Measurements from ENCODE around the gene WDR4. TPM values are rescaled to one million over a fixed set of nuclear protein-coding genes. Genes with fewer than 3 reads are reported as not detected.
"Not testable (repeated sequence)": the region's sequence is repeated elsewhere in the genome, so short reads cannot be mapped to it uniquely, and the experiment has no call there.

WDR4 gene
- total RNA-seq, 1 donor from 2014 or later = 8.5 TPM

GRCh38 chr21:42839271-42840231 is 39.8 kb downstream of the WDR4 start:
- no peak for DNase-seq (ENCODE audit: low read depth in 2 of 2)

GRCh38 chr21:42838212-42838690 is 41.1 kb downstream of the WDR4 start:
- not testable (repeated sequence) for DNase-seq (ENCODE audit: low read depth in 2 of 2)

DNA sequence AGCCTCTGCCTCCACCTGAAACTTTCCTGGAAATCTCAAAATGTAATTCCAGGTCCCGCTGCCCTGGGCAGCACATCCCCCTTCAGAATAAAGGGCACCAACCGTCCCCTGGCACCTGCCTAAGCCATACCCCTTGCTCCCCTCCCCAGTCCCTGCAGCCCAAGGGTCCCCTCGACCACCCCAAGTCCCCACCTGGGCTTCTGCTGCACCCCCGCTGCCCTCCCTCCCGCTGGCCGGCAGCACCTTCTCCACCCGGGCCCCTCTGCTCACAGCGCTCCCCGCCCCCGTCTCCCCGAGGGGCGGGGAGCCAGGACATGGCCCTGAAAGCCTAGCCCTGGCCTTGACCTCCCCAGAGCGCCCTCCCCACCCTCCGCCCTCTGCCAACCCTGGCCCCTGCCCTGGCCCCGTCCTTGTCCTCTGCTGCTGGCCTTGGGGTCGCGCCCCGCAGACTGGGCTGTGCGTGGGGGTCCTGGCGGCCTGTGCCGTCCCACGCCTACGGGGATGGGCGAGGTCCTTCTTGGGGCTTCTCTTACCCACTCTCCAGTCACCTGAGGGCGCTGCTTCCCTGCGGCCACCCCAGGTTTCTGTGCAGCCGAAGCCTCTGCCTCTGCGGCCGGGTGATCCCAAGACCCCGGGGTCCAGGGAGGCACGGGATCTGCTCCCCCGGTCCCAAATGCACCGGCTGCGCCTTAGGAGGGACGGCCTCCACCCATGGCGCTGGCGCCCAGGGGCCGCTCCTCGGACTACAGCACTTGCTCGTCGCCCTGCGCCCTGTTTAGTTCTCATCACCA is 41.7 kb downstream of the WDR4 start:
- no peak for DNase-seq (ENCODE audit: low read depth in 2 of 2)

GRCh38 chr21:42836767-42837301 is 42.5 kb downstream of the WDR4 start:
- no peak for DNase-seq (ENCODE audit: low read depth in 2 of 2)

DNA sequence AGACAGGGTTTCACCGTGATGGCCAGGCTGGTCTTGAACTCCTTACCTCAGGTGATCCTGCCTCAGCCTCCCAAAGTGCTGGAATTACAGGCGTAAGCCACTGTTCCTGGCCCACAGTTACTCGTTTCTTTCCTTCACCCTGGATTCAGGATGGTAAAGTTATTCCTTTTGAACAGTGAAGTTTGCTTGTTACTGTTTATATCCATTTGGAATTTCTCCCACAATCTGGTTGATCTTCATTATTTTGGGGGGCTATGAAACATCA is 43.0 kb downstream of the WDR4 start:
- DNase-seq (ENCODE audit: low read depth in 2 of 2) = no peak

DNA sequence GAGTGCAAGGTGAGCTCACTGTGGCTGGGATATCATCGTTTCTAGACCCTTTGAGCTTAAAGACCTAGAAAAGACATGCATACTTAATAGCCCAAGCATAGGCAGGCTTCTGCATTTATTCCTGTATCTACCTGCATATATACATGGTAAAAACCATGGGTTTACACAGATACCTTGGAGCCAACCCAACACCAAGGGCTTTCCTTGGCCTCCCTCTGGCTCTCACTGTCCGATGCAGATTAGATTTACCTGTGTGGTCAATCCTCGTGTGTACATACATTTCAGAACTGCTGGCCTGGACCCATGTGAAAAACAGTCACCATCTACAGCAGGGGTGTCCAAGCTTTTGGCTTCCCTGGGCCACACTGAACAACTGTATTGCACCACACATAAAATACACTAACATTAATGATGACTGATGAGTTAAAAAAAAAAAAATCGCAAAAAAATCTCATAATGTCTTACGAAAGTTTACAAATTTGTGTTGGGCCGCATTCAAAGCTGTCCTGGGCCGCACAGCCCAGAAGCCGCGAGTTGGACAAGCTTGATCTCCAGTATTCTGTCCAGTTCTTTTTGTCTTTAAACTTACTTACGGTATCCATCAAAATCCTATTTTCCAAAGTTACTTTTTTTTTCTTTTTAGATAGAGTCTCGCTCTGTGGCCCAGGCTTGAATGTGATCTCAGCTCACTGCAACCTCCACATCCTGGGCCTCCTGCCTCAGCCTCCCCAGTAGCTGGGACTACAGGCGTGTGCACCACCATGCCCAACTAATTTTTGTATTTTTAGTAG is 43.5 kb downstream of the WDR4 start:
- no peak for DNase-seq (ENCODE audit: low read depth in 2 of 2)

GRCh38 chr21:42835211-42835610 is 44.1 kb downstream of the WDR4 start:
- no peak for DNase-seq (ENCODE audit: low read depth in 2 of 2)

DNA sequence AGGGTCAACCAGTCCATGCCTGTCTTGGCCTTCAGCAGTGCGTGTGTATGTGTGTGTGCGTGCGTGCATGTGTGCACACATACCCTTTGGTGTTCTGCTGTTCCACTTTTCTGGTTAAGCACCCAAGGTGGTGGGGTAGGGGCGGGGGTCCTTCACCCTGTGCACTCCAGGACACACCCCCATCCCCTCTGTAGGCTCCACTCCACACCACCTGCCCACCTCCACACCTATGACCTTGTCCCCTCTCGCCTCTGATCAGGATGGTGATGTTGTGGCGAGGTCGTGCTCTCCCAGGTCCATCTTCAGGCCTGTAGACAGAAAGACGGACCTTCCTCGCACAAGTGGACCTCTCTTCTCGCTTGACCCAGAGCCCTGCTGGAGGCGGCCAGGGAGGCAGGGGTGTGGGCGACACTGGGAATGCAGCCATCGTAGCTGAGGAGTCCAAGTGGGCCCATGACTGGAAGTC is 44.6 kb downstream of the WDR4 start:
- DNase-seq (ENCODE audit: low read depth in 2 of 2) = no peak

GRCh38 chr21:42833859-42834725 is 45.2 kb downstream of the WDR4 start:
- DNase-seq (ENCODE audit: low read depth in 2 of 2) = no peak

DNA sequence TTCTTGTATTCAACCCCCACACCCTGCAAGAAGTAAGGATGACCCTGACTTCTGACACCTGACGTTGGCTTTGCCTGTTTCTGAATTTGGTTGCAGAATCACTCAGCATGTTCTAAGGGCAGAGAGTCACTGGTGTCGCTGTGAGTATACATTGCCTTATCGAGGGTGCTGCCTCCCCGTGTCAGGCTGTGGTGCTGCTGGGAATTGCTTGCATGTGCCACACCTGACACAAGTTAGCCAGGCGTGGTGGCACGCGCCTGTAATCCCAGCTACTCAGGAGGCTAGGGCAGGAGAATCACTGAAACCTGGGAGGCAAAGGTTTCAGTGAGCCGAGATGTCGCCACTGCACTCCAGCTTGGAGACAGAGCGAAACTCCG is 45.9 kb downstream of the WDR4 start:
- peak in 1 of 2 donors; percentile 64 for DNase-seq (ENCODE audit: low read depth in 2 of 2)

DNA sequence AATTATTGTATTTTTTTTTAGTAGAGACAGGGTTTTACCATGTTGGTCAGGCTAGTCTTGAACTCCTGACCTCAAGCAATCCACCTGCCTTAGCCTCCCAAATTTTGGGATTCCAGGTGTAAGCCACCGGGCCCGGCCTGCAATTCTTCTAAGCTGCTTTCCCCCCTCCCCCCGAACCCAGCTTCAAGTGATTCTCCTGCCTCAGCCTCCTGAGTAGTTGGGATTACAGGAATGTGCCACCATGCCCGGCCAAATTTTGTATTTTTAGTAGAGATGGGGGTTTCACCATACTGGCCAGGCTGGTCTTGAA is 47.1 kb downstream of the WDR4 start:
- DNase-seq (ENCODE audit: low read depth in 2 of 2) = not testable (repeated sequence)

GRCh38 chr21:42830456-42831455 is 48.6 kb downstream of the WDR4 start:
- peak in 1 of 2 donors; percentile 15 for DNase-seq (ENCODE audit: low read depth in 2 of 2)

DNA sequence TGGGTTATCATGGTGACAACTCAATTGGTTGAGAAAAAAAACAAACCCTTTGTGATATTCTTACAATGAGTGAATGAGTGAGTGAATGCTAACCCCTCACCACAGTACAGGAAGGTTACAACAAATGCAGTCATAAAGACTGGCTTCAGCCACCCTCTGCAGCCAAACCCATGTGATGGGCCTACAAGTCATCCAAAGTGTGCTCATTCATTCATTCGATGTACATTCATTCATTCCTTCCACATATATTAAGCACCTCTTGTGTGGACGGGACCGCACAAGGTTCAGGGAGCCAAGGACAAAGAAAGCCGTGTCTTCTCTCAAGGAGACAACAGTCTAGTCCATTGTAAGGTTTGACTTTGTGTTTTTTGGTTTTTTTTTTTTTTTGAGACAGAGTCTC is 49.4 kb downstream of the WDR4 start:
- no peak for DNase-seq (ENCODE audit: low read depth in 2 of 2)

DNA sequence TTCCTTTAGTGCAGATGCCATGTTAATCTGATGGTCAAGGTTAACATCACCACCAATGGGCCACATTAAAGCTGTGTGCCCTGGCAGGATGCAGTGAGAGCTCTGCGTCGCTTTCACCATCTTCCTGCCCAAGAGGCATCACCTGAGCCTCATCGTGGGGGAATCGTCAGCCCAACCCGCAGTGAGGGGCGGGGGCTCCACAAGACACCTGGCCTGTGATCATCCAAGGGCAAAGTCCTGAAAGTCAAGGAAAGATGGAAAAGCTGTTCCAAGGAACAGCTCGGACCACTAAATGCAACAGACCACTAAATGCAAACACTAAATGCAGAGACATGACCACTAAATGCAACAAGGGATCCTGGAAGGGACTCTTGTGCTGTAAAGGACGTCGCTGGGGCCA is 49.9 kb downstream of the WDR4 start:
- no peak for DNase-seq (ENCODE audit: low read depth in 2 of 2)

- no peak for DNase-seq (ENCODE audit: low read depth in 2 of 2)
Measured at GRCh38 chr21:42827588-42827987, 51.8 kb downstream of the WDR4 start.

DNA sequence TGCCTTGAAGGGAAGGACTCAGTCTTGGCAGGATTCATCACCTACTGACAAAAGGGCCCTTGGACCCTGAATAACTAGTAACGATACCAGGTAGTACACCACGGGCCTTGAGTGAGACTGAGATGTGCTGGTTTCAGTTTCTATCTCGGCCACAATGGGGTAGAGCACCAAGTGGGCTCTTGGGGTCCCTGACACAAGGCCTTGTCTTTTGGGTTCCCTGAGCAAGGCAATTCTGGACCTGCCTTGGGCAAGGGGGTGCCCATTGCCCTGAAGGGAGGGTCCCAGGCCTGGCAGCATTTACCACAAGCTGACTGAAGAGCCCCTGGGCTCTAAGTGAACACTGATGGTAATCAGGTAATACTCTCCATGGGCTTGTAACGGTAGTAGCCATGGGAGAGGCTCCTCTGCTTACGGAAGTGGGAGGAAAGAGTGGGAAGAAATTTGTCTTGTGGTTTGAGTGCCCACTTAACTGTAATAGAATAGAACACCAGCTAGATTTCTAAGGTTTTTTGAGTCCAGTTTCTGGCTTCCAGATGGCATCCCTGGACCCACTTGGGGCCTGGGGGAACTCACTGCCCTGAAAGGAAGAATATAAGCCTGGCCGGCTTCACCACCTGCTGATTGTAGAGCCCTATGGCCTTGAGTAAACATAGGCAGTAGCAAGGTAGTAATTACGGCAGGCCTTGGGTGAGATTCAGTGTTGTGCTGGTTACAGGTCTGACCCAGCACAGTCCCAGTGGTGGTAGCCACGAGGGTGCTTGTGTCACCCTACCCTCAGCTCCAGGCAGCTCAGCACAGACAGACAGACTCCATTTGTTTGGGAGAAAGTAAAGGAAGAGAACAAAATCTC is 58.5 kb downstream of the WDR4 start:
- DNase-seq (ENCODE audit: low read depth in 2 of 2) = no peak

DNA sequence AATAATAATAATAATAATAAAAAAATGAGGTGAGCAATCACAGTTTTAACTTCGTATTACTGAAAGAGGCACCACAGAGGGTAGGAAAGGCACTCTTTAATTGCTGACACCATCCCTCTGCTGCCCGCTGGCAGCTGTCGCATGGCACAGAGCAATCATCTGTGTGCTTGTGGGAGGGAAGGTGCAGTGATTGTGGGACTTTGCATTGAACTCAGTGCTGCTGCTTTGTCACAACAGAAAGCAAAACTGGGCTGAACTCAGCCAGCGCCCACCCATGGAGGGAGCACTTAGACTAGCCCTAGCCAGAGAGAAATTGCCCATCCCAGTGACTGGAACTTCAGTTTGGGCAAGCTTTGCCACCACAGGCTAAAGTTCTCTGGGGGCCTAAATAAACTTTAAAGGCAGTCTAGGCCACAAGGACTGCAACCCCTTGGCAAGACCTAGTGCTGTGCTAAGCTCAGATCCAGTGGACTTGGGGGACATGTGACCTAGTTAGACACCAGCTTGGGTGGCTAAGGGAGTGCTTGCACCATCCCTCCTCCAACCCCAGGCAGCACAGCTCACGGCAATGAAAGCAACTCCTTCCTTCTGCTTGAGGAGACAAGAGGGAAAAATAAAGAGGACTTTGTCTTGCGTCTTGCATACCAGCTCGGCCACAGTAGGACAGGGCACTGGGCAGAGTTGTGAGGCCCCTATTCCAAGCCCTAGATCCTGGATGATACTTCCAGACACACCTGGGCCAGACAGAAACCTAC is 59.3 kb downstream of the WDR4 start:
- DNase-seq (ENCODE audit: low read depth in 2 of 2) = no peak

- DNase-seq (ENCODE audit: low read depth in 2 of 2) = peak; percentile 65 to 83
Measured at GRCh38 chr21:42818328-42818749, 61.0 kb downstream of the WDR4 start.

All from lung microvascular endothelial cell (primary cell).